Left lobe of liver (tissue), 2 donors: ENCODE data around the gene PPIG. TPM values are rescaled to one million over a fixed set of nuclear protein-coding genes. Genes with fewer than 3 reads are reported as not detected.
"Not testable (repeated sequence)": the region's sequence is repeated elsewhere in the genome, so short reads cannot be mapped to it uniquely, and the experiment has no call there.

Source experiments
- ATAC-seq: fragments of 200-7000 bp; cut with Tn5 transposase; one replicate; pipeline ENCODE4 v1.9.1; 2020; ENCODE audit warnings: mild to moderate bottlenecking, moderate library complexity
- DNase-seq: peaks from one replicate; pipeline ENCODE4 v3.0.0-alpha.2; 2020; ENCODE audit warnings: low spot score
- total RNA-seq: library from RNA; stranded (reverse); gene quantifications from one replicate; pipeline ENCODE4 v1.2.1, GENCODE V29; 2021
- donor health status: DM: no; HTN: no; CAD: no; lungs with moderate emphysema.
- donor health status: DM: no; HTN: yes; CAD: no.

Gene PPIG
- 23.0 TPM for total RNA-seq

DNA sequence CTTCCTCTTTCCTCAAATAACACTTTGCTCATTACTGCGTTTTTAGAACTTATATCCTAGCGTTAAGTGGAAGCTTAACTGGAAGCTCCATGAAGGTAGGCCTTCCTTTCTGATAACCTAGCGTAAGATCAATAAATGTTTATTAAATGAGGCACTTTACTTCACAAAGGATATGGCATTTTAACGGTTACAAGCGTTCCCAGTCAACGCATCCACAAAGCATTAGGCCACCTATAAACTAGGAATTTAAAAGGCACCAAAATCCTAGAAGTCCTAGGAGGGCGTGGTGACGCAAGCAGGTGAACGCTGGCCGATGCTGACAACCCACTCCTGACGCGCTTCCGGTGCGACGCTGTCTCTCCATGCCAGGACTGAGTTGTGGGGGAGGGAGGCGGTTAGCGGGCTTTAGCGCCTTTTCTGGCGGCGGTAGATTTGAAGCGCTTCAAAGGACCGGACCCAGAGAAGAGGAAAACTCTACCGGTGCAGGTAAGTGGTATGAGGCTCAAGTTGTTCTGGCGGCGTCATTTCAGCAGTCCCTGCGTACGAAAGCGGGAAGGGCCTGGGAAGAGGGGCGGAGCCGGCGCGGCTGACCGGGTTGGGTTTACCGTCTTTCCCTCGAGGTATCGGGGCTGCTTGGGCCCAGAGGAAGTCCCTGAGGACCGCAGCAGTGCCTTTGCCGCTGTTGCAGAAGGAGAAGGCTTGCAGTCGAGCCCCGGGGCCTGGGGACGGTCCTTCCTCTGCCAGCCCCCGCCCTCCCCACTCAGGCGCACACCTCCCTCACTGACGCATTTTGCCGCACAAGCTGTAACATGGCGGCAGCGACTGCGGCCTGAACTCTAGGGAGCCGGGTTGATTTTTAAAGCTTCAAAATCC, at the start of gene PPIG:
PPIG (plus strand) TSS at position 347 of the 873 bp plus-strand sequence. CDS start 19,691 bp downstream, outside the sequence.
- peak; percentile 95 for ATAC-seq
- peak; percentile 92 for DNase-seq

DNA sequence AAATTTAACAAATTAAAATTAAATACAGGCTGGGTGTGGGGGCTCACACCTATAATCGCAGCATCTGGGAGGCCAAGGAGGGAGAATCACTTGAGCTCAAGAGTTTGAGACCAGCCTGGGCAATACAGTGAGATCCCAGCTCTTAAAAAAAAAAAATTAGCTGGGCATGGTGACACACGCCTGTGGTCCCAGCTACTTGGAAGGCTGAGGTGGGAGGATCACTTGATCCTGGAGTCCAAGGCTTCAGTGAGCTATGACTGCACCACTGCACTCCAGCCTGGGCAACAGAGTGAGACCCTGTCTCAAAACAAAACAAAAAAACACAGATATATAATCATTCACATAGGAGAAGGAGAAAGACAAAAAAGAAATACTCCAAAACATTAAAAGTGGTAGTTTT, 44.7 kb upstream of the PPIG start:
- ATAC-seq, DNase-seq: not testable (repeated sequence)

DNA sequence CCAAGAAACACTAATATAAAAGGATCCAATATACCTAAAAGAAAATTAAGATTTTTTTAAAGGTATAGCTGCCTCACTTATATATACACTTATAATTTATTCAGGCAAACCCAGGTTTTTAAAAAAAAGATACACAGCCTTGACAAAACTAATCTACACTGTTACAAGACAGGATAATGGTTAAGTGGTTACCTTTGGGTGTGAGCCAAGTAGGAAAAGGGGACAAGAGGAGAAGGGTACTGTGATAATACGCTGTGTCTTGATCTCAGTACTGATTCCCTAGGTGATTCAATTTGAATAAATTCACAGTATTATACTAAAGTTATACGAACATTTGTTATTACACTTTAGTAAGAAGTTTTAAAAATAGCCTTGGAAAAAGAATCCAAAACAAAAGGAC, 44.0 kb upstream of the PPIG start:
- no peak for ATAC-seq
- no peak for DNase-seq

DNA sequence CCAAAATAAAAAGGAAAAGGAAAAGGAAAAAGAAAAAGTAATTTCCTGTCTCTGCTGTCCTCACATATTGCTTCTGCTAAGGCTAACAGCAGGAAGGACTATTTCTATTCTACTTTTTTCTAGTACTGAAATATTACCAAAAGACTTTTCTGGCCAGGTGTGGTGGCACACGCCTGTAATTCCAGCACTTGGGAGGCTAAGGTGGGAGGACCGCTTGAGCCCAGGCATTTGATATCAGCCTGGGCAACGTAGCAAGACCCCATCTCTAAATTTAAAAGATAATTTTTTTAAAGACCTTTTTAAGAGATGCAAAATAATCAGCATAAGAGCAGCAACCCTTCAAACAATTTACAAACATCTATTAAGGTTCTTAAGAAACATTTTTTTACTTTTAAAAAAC, 41.7 kb upstream of the PPIG start:
- DNase-seq = no peak
- no peak for ATAC-seq

DNA sequence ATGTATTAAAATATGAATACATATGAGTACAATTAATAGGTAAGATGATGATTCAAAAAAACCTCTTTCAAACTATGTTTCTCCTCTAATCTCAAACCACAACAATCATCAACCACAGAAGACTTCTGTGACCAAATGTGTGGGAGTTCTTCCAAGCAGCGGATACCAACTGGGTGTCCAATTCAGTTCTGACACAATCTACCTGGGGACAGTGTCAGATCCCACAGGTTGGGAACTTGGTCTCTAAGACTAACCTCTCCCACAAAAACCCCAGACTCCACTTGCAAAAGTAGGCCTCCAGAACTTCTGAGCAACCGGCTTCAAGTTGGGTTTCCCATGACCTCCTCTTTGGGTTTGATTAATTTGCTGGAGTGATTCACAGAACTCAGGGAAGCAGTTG, 37.4 kb upstream of the PPIG start:
- DNase-seq (no peak), ATAC-seq (no peak)

DNA sequence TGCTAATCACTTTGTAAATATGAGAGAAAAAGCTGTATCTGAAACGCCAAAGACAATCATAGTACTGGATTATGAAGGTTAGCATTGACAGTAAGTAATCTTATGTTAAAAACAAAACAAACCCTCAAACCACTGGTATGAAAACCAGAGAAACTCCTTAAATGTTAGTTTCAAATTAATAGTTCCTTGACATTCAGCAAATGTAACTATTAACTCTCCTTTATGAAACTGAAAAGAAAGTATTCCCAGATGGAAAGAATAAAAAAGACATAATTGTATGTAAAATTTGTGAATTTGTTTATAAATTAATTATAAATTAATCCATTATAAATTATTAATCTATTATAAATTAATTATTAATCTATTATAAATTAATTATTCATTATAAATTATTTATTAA, 22.8 kb upstream of the PPIG start:
- no peak for DNase-seq
- ATAC-seq = no peak

DNA sequence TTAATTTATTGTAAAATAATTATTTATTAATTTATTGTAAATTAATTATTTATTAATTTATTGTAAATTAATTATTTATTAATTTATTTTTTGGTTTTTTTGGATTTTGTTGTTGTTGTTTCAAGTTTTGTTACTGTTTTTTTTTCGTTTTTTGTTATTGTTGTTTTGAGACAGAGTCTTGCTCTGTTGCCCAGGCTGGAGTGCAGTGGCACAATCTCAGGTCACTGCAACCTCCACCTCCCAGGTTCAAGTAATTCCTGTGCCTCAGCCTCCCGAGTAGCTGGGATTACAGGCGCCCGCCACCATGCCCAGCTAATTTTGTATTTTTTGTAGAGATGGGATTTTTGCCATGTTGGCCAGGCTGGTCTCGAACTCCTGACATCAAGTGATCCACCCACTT, 22.1 kb upstream of the PPIG start:
- ATAC-seq, DNase-seq: not testable (repeated sequence)

DNA sequence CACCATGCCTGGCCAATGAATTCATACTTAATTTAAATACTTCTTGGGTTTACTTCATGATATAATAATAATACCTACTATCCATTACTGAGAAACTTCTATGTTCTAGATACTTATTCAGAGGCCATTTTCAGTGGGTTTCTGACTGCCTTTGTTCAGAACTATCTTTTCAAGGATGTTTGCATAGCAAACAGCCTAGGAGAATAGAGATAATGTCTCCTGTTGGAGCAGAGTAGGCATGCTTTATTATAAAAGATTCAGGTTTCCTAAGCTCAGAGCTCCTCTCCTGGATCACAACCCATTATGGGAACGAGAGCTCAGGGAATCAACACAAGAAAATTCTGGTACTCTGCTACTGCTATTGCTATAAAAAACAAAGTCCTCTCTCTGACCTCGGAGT, 21.6 kb upstream of the PPIG start:
- DNase-seq (no peak), ATAC-seq (no peak)

DNA sequence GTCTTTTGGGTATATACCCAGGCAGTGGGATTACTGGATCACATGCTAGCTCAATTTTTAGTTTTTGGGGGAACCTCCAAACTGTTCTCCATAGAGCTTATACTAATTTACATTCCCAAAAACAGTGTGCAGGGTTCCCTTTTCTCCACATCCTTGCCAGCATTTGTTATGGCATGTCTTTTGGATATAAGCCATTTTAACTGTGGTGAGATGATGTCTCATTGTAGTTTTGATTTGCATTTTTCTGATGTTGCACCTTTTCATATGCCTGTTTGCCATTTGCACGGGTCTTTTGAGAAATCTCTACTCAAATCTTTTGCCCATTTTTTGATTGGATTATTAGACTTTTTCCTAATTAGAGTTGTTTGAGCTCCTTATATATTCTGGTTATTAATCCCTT, 18.5 kb upstream of the PPIG start:
- ATAC-seq (no peak), DNase-seq (no peak)

DNA sequence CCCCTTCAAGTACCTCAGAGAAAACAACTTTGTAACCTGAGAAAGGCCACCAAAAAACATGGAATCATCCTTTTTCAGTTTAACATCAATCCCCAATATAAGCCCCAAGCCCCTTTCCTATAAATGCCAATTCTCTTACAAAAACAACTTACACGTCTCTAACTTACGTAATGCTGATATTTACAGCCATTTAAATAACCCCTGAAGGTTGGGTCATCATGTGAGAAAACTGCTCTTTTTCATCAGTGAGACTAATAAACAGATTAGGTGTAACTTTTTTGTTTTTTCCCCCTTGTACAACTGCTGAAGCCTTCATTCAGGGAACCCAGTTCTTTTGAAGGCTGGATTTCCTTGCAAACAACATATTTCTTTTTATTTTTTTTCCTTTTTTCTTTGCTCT, 14.2 kb upstream of the PPIG start:
- no peak for DNase-seq
- no peak for ATAC-seq

DNA sequence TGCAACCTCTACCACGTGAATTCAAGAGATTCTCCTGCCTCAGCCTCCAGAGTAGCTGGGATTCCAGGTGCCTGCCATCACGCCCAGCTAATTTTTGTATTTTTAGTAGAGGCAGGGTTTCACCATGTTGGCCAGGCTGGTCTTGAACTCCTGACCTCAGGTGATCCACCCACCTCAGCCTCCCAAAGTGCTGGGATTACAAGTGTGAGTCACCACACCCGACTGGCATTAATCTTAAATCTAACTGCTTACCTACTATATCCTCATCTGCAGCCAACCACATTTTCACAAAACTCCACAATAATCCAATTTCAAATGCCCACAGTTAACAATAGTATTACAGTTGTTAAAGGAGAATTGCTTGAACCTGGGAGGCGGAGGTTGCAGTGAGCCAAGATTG, 13.4 kb upstream of the PPIG start:
- ATAC-seq, DNase-seq: not testable (repeated sequence)

DNA sequence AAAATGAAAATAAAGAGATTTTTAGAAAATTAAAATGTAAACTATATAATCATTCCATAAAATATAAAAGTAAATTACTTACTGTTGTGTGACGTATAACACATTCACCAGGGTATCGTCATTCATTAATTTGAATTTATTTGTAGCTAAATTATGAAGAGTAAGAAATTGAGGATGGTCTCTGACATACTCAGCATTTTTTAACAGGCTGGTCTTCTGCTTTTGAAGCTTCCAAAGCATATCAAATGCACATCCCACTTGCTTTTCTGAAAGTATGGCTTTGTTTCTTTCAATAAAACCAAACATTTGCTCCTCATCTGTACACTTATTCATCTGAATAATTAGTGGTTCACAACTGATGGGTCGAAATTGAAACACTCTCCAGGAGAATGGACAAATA, 12.6 kb upstream of the PPIG start:
- DNase-seq (no peak), ATAC-seq (no peak)

DNA sequence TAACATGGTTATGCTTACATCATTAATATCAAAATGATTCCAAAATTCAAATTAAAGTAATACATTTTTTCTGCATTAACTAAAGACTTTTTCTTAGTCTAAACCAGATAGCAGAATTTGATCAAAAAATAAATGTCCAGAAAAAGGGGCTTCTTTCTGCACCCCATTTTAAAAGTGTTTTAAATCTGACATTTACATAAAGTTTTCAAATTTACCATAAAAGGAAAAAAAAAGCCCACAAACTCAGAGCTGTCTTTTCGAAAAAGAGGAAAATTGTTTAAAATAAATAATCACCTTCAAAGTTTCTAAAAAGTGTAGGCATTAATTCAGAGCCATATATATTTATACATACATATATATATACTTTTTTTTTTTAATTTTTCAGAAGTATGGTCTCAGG, 12.0 kb upstream of the PPIG start:
- no peak for ATAC-seq
- DNase-seq = no peak

DNA sequence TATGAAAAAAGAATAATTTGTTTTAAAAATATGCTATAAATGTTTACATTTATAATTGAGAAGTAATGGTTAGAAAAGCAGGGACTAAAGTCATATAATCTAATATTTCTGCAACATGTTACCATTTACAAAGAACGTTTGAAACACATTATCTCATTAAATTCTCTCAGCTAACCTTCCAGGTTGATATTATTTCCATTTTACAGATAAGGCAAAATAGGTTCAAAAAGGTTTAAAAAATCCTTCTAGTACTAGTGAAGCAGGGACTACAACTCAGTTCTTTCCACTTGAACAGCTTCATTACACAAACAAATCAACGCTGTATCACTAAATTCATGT, 11.4 kb upstream of the PPIG start:
- DNase-seq (no peak), ATAC-seq (no peak)

DNA sequence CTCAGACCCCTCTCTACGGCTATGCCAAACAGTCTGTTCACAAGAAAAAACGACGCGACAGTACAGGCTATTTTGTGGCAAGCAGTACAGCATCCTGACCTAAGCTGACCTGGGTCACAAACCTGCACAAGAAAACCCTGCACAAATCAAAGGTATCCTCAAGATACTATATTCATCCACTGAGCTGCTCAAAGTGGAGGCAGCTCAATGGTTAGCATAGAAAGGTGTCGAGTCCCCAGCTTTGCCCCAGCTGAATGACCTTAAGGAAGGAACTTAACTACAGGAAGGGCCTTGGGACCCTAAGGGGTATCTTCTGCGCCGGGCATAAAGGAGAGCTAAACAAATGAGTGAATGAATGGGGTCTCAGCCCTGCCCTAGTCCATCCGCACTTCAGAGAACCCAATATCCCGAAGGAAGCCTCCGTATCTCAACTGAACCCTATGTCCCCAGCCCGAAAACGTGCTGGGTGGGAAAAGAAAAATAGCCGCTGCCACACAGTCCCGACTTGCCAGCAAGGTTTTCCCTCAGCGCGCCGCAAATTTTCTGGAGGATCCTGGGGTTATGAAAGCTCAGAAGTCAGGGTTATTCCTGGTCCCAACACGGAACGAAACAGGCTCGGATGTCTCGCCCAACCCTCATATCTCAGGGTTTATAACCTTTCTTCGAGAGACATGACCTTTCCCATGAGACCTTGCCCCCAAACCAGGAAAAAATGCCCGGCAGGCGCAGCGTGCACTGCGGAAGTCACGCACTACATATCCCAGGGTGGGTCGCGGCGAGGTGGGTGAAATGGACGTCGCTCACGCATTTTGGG, 10.8 kb upstream of the PPIG start, which contains the start of gene FASTKD1:
FASTKD1 (minus strand) TSS at position 706 of the 814 bp plus-strand sequence. CDS start 1,836 bp downstream, outside the sequence.
- DNase-seq = peak; percentile 97
- peak; percentile 99 for ATAC-seq

DNA sequence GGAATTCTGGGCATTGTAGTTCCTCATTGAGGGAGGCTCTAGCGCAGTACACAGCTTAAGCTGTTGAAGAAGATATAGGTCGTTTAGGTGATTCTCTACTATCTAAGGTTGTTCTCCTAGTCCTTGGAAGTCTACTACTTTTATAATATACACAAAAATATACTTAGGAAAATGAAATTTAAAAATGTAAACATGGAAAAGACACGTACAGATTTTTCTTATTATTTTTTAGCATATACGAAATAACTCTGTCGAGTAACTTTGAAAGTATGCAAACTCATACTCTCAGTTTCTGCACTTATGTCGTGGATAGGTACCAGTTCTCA, 10.2 kb upstream of the PPIG start:
- no peak for ATAC-seq
- no peak for DNase-seq

DNA sequence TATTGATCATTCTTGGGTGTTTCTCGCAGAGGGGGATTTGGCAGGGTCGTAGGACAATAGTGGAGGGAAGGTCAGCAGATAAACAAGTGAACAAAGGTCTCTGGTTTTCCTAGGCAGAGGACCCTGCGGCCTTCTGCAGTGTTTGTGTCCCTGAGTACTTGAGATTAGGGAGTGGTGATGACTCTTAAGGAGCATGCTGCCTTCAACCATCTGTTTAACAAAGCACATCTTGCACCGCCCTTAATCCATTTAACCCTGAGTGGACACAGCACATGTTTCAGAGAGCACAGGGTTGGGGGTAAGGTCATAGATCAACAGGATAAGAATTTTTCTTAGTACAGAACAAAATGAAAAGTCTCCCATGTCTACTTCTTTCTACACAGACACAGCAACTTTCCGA, 9.6 kb upstream of the PPIG start:
- ATAC-seq, DNase-seq: not testable (repeated sequence)

DNA sequence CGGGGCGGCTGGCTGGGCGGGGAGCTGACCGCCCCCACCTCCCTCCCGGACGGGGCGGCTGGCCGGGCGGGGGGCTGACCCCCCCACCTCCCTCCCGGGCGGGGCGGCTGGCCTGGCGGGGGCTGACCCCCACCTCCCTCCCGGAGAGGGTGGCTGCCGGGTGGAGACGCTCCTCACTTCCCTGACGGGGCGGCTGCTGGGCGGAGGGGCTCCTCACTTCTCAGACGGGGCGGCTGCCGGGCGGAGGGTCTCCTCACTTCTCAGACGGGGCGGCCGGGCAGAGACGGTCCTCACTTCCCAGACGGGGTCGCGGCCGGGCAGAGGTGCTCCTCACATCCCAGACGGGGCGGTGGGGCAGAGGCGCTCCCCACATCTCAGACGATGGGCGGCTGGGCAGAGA, 8.9 kb upstream of the PPIG start:
- DNase-seq, ATAC-seq: not testable (repeated sequence)

DNA sequence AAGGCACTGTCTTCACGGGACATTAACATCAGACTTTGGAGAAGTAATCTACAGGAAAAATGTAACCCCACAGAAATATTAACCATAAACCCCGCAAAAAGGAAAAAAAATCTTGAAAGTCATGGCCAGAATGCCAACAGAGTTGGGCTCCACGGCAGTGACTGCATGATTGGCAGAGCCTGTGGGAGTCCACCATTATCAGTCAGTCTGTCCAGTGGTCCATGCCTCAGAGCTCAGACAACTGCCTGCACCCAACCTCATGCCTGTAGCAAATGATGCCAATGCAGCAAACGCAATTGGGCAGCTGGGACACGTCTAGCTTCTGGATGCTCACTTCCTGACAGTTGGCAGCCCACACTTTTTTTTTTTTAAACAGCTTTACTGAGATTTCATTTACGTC, 5.1 kb upstream of the PPIG start:
- no peak for DNase-seq
- no peak for ATAC-seq

DNA sequence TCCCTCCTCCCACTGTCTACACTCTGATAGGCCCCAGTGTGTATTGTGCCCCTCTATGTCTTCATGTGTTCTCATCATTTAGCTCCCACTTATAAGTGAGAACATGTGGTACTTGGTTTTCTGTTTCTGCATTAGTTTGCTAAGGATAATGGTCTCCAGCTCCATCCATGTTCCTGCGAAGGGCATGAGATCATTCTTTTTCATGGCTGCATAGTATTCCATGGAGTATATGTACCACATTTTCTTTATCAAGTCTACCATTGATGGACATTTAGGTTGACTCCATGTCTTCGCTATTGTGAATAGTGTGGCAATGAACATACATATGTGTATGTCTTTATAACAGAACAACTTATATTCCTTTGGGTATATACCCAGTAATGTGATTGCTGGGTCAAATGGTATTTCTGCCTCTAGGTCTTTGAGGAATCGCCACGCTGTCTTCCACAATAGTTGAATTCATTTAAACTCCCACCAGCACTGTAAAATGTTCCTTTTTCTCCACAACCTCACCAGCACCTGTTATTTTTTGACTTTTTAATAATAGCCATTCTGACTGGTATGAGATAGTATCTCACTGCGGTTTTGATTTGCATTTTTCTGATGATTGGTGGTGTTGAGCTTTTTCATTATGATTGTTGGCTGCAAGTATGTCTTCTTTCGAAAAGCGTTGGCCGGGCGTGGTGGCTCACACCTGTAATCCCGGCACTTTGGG, 1.4 kb upstream of the PPIG start:
- not testable (repeated sequence) for DNase-seq, ATAC-seq

DNA sequence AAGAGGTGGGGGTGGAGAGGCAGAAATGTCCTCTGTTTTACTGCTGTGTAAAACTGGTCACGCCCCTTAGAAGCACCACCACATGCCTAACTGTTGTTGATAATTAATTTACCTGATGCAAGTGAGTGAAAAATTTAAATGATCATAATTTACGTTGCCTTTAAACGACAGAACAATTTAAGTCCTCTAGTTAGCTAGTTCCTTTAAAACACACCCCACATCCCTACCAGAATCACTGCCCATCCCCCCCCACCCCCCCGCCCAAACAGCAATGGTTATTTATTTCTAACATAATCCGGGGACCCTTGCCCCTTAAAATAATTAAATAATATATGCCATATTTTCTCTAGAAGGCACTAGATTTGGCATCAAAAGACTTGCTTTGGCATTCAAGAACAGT, 633 bp upstream of the PPIG start:
- DNase-seq (no peak), ATAC-seq (no peak)
